ENCODE data around the gene SORBS2. TPM values are rescaled to one million over a fixed set of nuclear protein-coding genes. Genes with fewer than 3 reads are reported as not detected.
A peak's percentile ranks its signal among the peaks of the same experiment; 100 is the strongest.

Gene SORBS2
- 46.0 and 56.1 TPM in 2 replicates for polyA plus RNA-seq
- 136 and 160 TPM in 2 replicates for polyA minus RNA-seq

GRCh38 chr4:185811509-185812364 lies at the start of gene SORBS2:
SORBS2 (minus strand) TSS chr4:185812194; CDS start chr4:185690571, 121,623 bp downstream.
- peak; percentile 81 for TF ChIP-seq REST (IDR thresholded peaks at IDR 0.05; ENCODE audit: borderline replicate concordance)
- TF ChIP-seq CTCF (IDR thresholded peaks at IDR 0.05; ENCODE audit: poor library complexity, severe bottlenecking), result no peak
- peak; percentile 87 for TF ChIP-seq TAF1 (IDR thresholded peaks at IDR 0.05; ENCODE audit: low read depth)
- peak; percentile 19 for TF ChIP-seq SMC3 (conservative IDR thresholded peaks at IDR 0.05; ENCODE audit: poor library complexity)
- TF ChIP-seq MXI1 (conservative IDR thresholded peaks at IDR 0.05; ENCODE audit: poor library complexity, severe bottlenecking), result peak; percentile 98
- TF ChIP-seq POLR2AphosphoS5 (IDR thresholded peaks at IDR 0.05), result peak; percentile 69
- peak; percentile 50 for TF ChIP-seq RAD21 (conservative IDR thresholded peaks at IDR 0.05)
- TF ChIP-seq EP300 (conservative IDR thresholded peaks at IDR 0.05; ENCODE audit: poor library complexity, severe bottlenecking), result no peak
- TF ChIP-seq EZH2 (IDR thresholded peaks at IDR 0.05; ENCODE audit: borderline replicate concordance, insufficient read depth, low read length, poor library complexity, severe bottlenecking), result no peak
- peaks cover 40% of the 10 kb centered on the region for H3K79me2 ChIP-seq (replicated peaks; ENCODE audit: insufficient read depth, low read length)
- H3K27ac ChIP-seq (ENCODE audit: low read length), result peak within 1 kb of the TSS; percentile 85
- peak within 1 kb of the TSS; percentile 94 for H3K4me2 ChIP-seq (ENCODE audit: low read length)
- H4K20me1 ChIP-seq (ENCODE audit: insufficient read depth), result no peaks in the 10 kb centered on the region
- peak within 1 kb of the TSS; percentile 75 for H2AFZ ChIP-seq (ENCODE audit: low read depth, low read length)
- H3K27me3 ChIP-seq (ENCODE audit: insufficient read depth, low read depth, low read length), result no peaks in the 10 kb centered on the region
- H3K9ac ChIP-seq (ENCODE audit: low read length), result peak within 1 kb of the TSS; percentile 74
- H3K9me3 ChIP-seq (ENCODE audit: low read length), result no peaks in the 10 kb centered on the region
- H3K9me2 ChIP-seq (ENCODE audit: insufficient read depth, low read length), result no peaks in the 10 kb centered on the region
- no peaks in the 10 kb centered on the region for H3F3A ChIP-seq (ENCODE audit: insufficient read depth, low read length, poor library complexity, severe bottlenecking)
- H3K4me3 ChIP-seq (ENCODE audit: low read length), result peak within 1 kb of the TSS; percentile 73
- H3K36me3 ChIP-seq (ENCODE audit: insufficient read depth, low read length), result no peaks in the 10 kb centered on the region

- no peaks in the 10 kb centered on the region for H3K36me3 ChIP-seq (ENCODE audit: insufficient read depth, low read length)
- H3K79me2 ChIP-seq (replicated peaks; ENCODE audit: insufficient read depth, low read length), result no peaks in the 10 kb centered on the region
- H3K4me3 ChIP-seq (ENCODE audit: low read length), result no peak overlapping the region
- no peak overlapping the region for H3K4me2 ChIP-seq (ENCODE audit: low read length)
- H2AFZ ChIP-seq (ENCODE audit: low read depth, low read length), result no peak overlapping the region
- no peak overlapping the region for H3K27ac ChIP-seq (ENCODE audit: low read length)
- no peak for TF ChIP-seq EP300 (conservative IDR thresholded peaks at IDR 0.05; ENCODE audit: poor library complexity, severe bottlenecking)
- TF ChIP-seq TAF1 (IDR thresholded peaks at IDR 0.05; ENCODE audit: low read depth), result no peak
- no peak for TF ChIP-seq EZH2 (IDR thresholded peaks at IDR 0.05; ENCODE audit: borderline replicate concordance, insufficient read depth, low read length, poor library complexity, severe bottlenecking)
- no peak for TF ChIP-seq CTCF (IDR thresholded peaks at IDR 0.05; ENCODE audit: poor library complexity, severe bottlenecking)
- no peak for TF ChIP-seq REST (IDR thresholded peaks at IDR 0.05; ENCODE audit: borderline replicate concordance)
- TF ChIP-seq RAD21 (conservative IDR thresholded peaks at IDR 0.05), result no peak
- TF ChIP-seq MXI1 (conservative IDR thresholded peaks at IDR 0.05; ENCODE audit: poor library complexity, severe bottlenecking), result no peak
- TF ChIP-seq SMC3 (conservative IDR thresholded peaks at IDR 0.05; ENCODE audit: poor library complexity), result no peak
- no peak for TF ChIP-seq POLR2AphosphoS5 (IDR thresholded peaks at IDR 0.05)
- H3K9me2 ChIP-seq (ENCODE audit: insufficient read depth, low read length), result no peaks in the 10 kb centered on the region
- no peaks in the 10 kb centered on the region for H3K27me3 ChIP-seq (ENCODE audit: insufficient read depth, low read depth, low read length)
- no peaks in the 10 kb centered on the region for H4K20me1 ChIP-seq (ENCODE audit: insufficient read depth)
- no peak overlapping the region for H3K9ac ChIP-seq (ENCODE audit: low read length)
- no peaks in the 10 kb centered on the region for H3K9me3 ChIP-seq (ENCODE audit: low read length)
- H3F3A ChIP-seq (ENCODE audit: insufficient read depth, low read length, poor library complexity, severe bottlenecking), result no peaks in the 10 kb centered on the region
Measured at GRCh38 chr4:185859111-185859510, 47.1 kb upstream of the SORBS2 start.
